ENCODE data around the gene SIAH1. TPM values are rescaled to one million over a fixed set of nuclear protein-coding genes. Genes with fewer than 3 reads are reported as not detected.
A peak's percentile ranks its signal among the peaks of the same experiment; 100 is the strongest.
"Not testable (repeated sequence)": the region's sequence is repeated elsewhere in the genome, so short reads cannot be mapped to it uniquely, and the experiment has no call there.

SIAH1 gene
- total and polyA plus RNA-seq, 4 experiments from 2014 or later: 11.9 to 14.9 (median 12.7) TPM

- POLR2A ChIA-PET (ENCODE audit: partially characterized antibody): no interaction called here
Observed at GRCh38 chr16:48372744-48373143, 12.5 kb downstream of the SIAH1 start.

GRCh38 chr16:48371393-48371780 is 13.8 kb downstream of the SIAH1 start:
- Mint-ChIP-seq H3K36me3 (peaks cover 0 to 1% of the 10 kb centered on the region in 2 donors), H3K4me1 (peaks cover 11 to 22% (median 15%) of the 10 kb centered on the region in 4 donors), H3K4me3 (no peak overlapping the region), H3K27me3 (no peaks in the 10 kb centered on the region), H3K9me3 (no peaks in the 10 kb centered on the region), H3K27ac (no peak overlapping the region)
- DNase-seq: no peak
- no peaks in the 10 kb centered on the region for H3K27me3 ChIP-seq (ENCODE audit: insufficient read depth, low read length)
- no peak overlapping the region for H3K4me3 ChIP-seq (ENCODE audit: low read length in 2 of 2)
- CTCF ChIA-PET (ENCODE audit: partially characterized antibody): interaction anchor here (1.0 kb wide), 1 partner anchor 17 kb away, joined by 4 read pairs; no protein-coding TSS in a partner anchor
- peaks cover 14% of the 10 kb centered on the region for H3K4me1 ChIP-seq (ENCODE audit: insufficient read depth, low read length)
- POLR2A ChIA-PET (ENCODE audit: partially characterized antibody): interaction anchor here (0.8 to 6.4 kb wide), 3 partner anchors 13 to 252 kb away, joined by 3 to 82 read pairs (median 3); partner anchors contain the start of gene SIAH1
- H3K9me3 ChIP-seq (ENCODE audit: control insufficient read depth in 1 of 2, low read length in 2 of 2): no peaks in the 10 kb centered on the region
- no peak overlapping the region for H3K27ac ChIP-seq (ENCODE audit: low read depth, low read length)
- intact Hi-C loops (cut with micrococcal nuclease): no loop called here
- H3K36me3 ChIP-seq (ENCODE audit: insufficient read depth, low read length): no peaks in the 10 kb centered on the region

More at GRCh38 chr16:48372744-48373143, 12.5 kb downstream of the SIAH1 start:
- no peaks in the 10 kb centered on the region for H3K9me3 Mint-ChIP-seq
- H3K36me3 Mint-ChIP-seq: no peaks in the 10 kb centered on the region
- no peak overlapping the region for H3K27ac ChIP-seq (ENCODE audit: low read depth, low read length)
- H3K27me3 Mint-ChIP-seq: no peaks in the 10 kb centered on the region
- H3K36me3 ChIP-seq (ENCODE audit: insufficient read depth, low read length): no peaks in the 10 kb centered on the region
- H3K4me3 ChIP-seq (ENCODE audit: low read length in 2 of 2): no peak overlapping the region
- H3K27me3 ChIP-seq (ENCODE audit: insufficient read depth, low read length): no peaks in the 10 kb centered on the region
- H3K9me3 ChIP-seq (ENCODE audit: control insufficient read depth in 1 of 2, low read length in 2 of 2): no peaks in the 10 kb centered on the region
- intact Hi-C loops (cut with micrococcal nuclease): no loop called here
- H3K4me1 Mint-ChIP-seq: peaks cover 4 to 10% (median 7%) of the 10 kb centered on the region in 4 donors
- DNase-seq: no peak
- H3K4me1 ChIP-seq (ENCODE audit: insufficient read depth, low read length): peaks cover under 1% of the 10 kb centered on the region
- no peak overlapping the region for H3K27ac Mint-ChIP-seq
- H3K4me3 Mint-ChIP-seq: no peak overlapping the region
- CTCF ChIA-PET (ENCODE audit: partially characterized antibody): interaction anchor here (1.6 kb wide), 1 partner anchor 18 kb away, joined by 8 read pairs; no protein-coding TSS in a partner anchor

- H3K4me1 ChIP-seq (ENCODE audit: insufficient read depth, low read length): peaks cover 16% of the 10 kb centered on the region
- H3K36me3 ChIP-seq (ENCODE audit: insufficient read depth, low read length); H3K27me3 ChIP-seq (ENCODE audit: insufficient read depth, low read length); H3K9me3 ChIP-seq (ENCODE audit: control insufficient read depth in 1 of 2, low read length in 2 of 2); H3K4me3 Mint-ChIP-seq; H3K27me3 Mint-ChIP-seq; DNase-seq; H3K27ac ChIP-seq (ENCODE audit: low read depth, low read length); H3K9me3 Mint-ChIP-seq; H3K4me3 ChIP-seq (ENCODE audit: low read length in 2 of 2); H3K36me3 Mint-ChIP-seq; intact Hi-C loops (cut with micrococcal nuclease): not testable (repeated sequence)
- peak overlapping the region in 1 of 7 donors; percentile 27 for H3K27ac Mint-ChIP-seq
- peaks cover 15 to 27% (median 18%) of the 10 kb centered on the region in 4 donors for H3K4me1 Mint-ChIP-seq
- CTCF ChIA-PET (ENCODE audit: partially characterized antibody): interaction anchor here (1.0 kb wide), 1 partner anchor 17 kb away, joined by 4 read pairs; no protein-coding TSS in a partner anchor
- POLR2A ChIA-PET (ENCODE audit: partially characterized antibody): interaction anchor here (6.4 kb wide), 1 partner anchor 13 kb away, joined by 82 read pairs; the partner anchor contains the start of gene SIAH1
Observed at GRCh38 chr16:48370668-48371392, 14.4 kb downstream of the SIAH1 start.

GRCh38 chr16:48370229-48370628 is 15.0 kb downstream of the SIAH1 start:
- ChIA-PET POLR2A (ENCODE audit: partially characterized antibody) (interaction anchor here (6.4 kb wide), 1 partner anchor 14 kb away, joined by 82 read pairs; the partner anchor contains the start of gene SIAH1), CTCF (ENCODE audit: partially characterized antibody) (interaction anchor here (0.8 to 1.6 kb wide), 8 partner anchors 9 to 260 kb away, joined by 3 to 8 read pairs (median 4); no protein-coding TSS in a partner anchor)
- H3K9me3 Mint-ChIP-seq: no peaks in the 10 kb centered on the region
- DNase-seq: no peak
- Histone ChIP-seq H3K9me3 (ENCODE audit: control insufficient read depth in 1 of 2, low read length in 2 of 2) (no peaks in the 10 kb centered on the region), H3K36me3 (ENCODE audit: insufficient read depth, low read length) (no peaks in the 10 kb centered on the region), H3K4me3 (ENCODE audit: low read length in 2 of 2) (no peak overlapping the region), H3K4me1 (ENCODE audit: insufficient read depth, low read length) (peaks cover 21% of the 10 kb centered on the region), H3K27me3 (ENCODE audit: insufficient read depth, low read length) (no peaks in the 10 kb centered on the region), H3K27ac (ENCODE audit: low read depth, low read length) (no peak overlapping the region)
- H3K4me3 Mint-ChIP-seq: no peak overlapping the region
- no peaks in the 10 kb centered on the region for H3K27me3 Mint-ChIP-seq
- intact Hi-C loops (cut with micrococcal nuclease): no loop called here
- peaks cover 19 to 32% (median 23%) of the 10 kb centered on the region in 4 donors for H3K4me1 Mint-ChIP-seq
- H3K27ac Mint-ChIP-seq: peak overlapping the region in 2 of 7 donors; percentile 39 to 67
- H3K36me3 Mint-ChIP-seq: peaks cover 0 to 5% of the 10 kb centered on the region in 2 donors

DNA sequence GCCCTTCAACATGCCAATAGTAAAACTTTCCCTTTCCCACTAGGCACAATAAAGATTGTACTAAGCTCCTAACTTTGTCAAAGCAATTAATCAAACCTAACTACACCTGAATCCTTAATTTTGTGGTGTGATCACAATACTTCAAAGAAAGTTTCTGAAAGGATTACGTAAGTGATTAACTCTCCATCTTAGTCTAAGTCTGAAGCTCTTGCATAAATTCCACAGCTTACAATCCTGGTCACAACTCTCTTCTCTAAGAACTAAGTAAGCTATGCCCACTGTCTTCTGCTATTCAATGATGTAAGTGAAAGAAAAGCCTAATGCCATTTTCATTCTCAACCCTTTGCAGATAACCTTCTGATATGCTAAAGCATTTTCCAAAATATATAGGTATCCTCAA is 15.4 kb downstream of the SIAH1 start:
- Histone ChIP-seq H3K9me3 (ENCODE audit: control insufficient read depth in 1 of 2, low read length in 2 of 2) (no peaks in the 10 kb centered on the region), H3K4me1 (ENCODE audit: insufficient read depth, low read length) (peaks cover 22% of the 10 kb centered on the region), H3K4me3 (ENCODE audit: low read length in 2 of 2) (no peak overlapping the region), H3K27me3 (ENCODE audit: insufficient read depth, low read length) (no peaks in the 10 kb centered on the region), H3K27ac (ENCODE audit: low read depth, low read length) (no peak overlapping the region), H3K36me3 (ENCODE audit: insufficient read depth, low read length) (no peaks in the 10 kb centered on the region)
- Mint-ChIP-seq H3K4me1 (peaks cover 23 to 37% (median 27%) of the 10 kb centered on the region in 4 donors), H3K27me3 (no peaks in the 10 kb centered on the region), H3K4me3 (no peak overlapping the region), H3K9me3 (no peaks in the 10 kb centered on the region), H3K36me3 (peaks cover 0 to 5% of the 10 kb centered on the region in 2 donors), H3K27ac (no peak overlapping the region)
- intact Hi-C loops (cut with micrococcal nuclease): loop anchor here (5.0 kb wide), 1 partner anchor 52 kb away; no protein-coding TSS in a partner anchor
- ChIA-PET POLR2A (ENCODE audit: partially characterized antibody) (interaction anchor here (0.9 to 6.4 kb wide), 2 partner anchors 14 to 18 kb away, joined by 3 to 82 read pairs; partner anchors contain the start of gene SIAH1), CTCF (ENCODE audit: partially characterized antibody) (interaction anchor here (0.8 to 1.6 kb wide), 8 partner anchors 9 to 260 kb away, joined by 3 to 8 read pairs (median 4); no protein-coding TSS in a partner anchor)
- DNase-seq: no peak

DNA sequence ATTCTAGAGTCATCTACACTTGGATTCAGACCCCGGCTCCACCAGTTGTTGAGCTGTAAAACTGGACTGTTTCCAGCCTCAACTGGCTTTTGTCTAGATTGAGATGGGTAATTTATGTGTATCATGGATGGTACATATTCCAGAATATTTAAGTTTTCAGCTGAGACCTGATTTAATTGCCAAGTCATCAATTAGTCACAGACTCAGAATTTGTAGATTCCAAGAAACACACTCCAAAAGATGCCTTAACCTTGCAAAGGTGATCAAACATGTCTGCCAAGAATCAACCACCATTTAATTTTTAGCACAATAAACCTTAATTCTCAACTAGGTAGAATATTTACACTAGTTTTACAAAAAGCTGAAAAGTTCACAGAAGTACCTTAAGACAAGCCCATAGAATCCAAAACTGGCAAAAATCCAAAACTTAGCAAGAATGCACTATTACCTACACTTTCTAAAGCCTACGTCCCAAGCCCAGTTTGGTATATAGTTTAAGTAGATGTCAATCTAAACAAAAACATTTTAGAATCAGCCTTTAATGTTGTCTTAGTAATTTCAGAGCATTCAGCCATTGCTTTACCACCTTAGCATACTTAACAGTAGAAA is 17.7 kb downstream of the SIAH1 start:
- DNase-seq: no peak
- Mint-ChIP-seq H3K27me3 (no peaks in the 10 kb centered on the region), H3K9me3 (no peaks in the 10 kb centered on the region), H3K27ac (peak overlapping the region in 5 of 7 donors; percentile 18 to 98 (median 62)), H3K4me3 (no peak overlapping the region), H3K4me1 (peaks cover 26 to 37% (median 32%) of the 10 kb centered on the region in 4 donors), H3K36me3 (peaks cover 0 to 5% of the 10 kb centered on the region in 2 donors)
- POLR2A ChIA-PET (ENCODE audit: partially characterized antibody): interaction anchor here (0.6 to 6.4 kb wide), 7 partner anchors 13 to 256 kb away, joined by 3 to 82 read pairs (median 8); partner anchors contain the start of genes N4BP1 and SIAH1
- CTCF ChIA-PET (ENCODE audit: partially characterized antibody): interaction anchor here (1.3 to 4.9 kb wide), 5 partner anchors 13 to 263 kb away, joined by 3 to 47 read pairs (median 3); no protein-coding TSS in a partner anchor
- Histone ChIP-seq H3K27ac (ENCODE audit: low read depth, low read length) (no peak overlapping the region), H3K36me3 (ENCODE audit: insufficient read depth, low read length) (no peaks in the 10 kb centered on the region), H3K4me3 (ENCODE audit: low read length in 2 of 2) (no peak overlapping the region), H3K9me3 (ENCODE audit: control insufficient read depth in 1 of 2, low read length in 2 of 2) (no peaks in the 10 kb centered on the region), H3K27me3 (ENCODE audit: insufficient read depth, low read length) (no peaks in the 10 kb centered on the region), H3K4me1 (ENCODE audit: insufficient read depth, low read length) (peaks cover 22% of the 10 kb centered on the region)
- intact Hi-C loops (cut with micrococcal nuclease): loop anchor here (2.0 to 5.0 kb wide), 2 partner anchors 50 to 245 kb away; no protein-coding TSS in a partner anchor

Data from CD4-positive, alpha-beta memory T cell (primary cell).